T-cell (primary cell): ENCODE measurements around the gene OARD1. TPM values are rescaled to one million over a fixed set of nuclear protein-coding genes. Genes with fewer than 3 reads are reported as not detected.

Source experiments
- ATAC-seq, 4 experiments: fragments of 200-7000 bp in 3 of 4; fragments of 150-1000 bp in 1 of 4; cut with Tn5 transposase; replicated peaks in 1 of 4; 1 replicate in 3 of 4; 2 replicates in 1 of 4; pipeline ENCODE4 v1.10.0; 2021; ENCODE audit warnings: moderate library complexity in 3 of 4, mild to moderate bottlenecking in 2 of 4, moderate number of reproducible peaks in 1 of 4
- CTCF ChIA-PET, 2 donors: fragments of 300-600 bp; sonication (Branson Sonifier 250); formaldehyde crosslinking; loops; one replicate each; lab custom pipeline; 2022; ENCODE audit warnings: antibody characterized with exemption in 2 of 2; lab: Charles Lee
- POLR2A ChIA-PET, 2 donors: fragments of 300-600 bp; sonication (Branson Sonifier 250); formaldehyde crosslinking; loops; one replicate each; lab custom pipeline; 2022; ENCODE audit warnings: antibody characterized with exemption in 2 of 2; lab: Charles Lee
- DNase-seq, 35 experiments: peaks; one replicate each; pipeline versions ENCODE4 v3.0.0 to v3.0.0-alpha.2; 2013 to 2023
- H3K27ac ChIP-seq: one replicate; pipeline ENCODE4 v1.5.1; 2013; ENCODE audit warnings: low read length
- H3K27me3 ChIP-seq, 2 experiments: replicated peaks in 1 of 2; 1 replicate in 1 of 2; 2 replicates in 1 of 2; pipeline versions ENCODE4 v1.6.1 to v1.7.0; 2013; ENCODE audit warnings: low read length in 1 of 2, mixed read lengths in 1 of 2; ENCODE audit not compliant: control insufficient read depth in 2 of 2, insufficient read depth in 2 of 2; ENCODE audit errors: extremely low read depth in 1 of 2
- H3K36me3 ChIP-seq, 2 donors: 1 replicate in 1 of 2; 2 replicates in 1 of 2; pipeline versions ENCODE4 v1.6.1 to v1.7.0; 2013; ENCODE audit warnings: low read length in 1 of 2; ENCODE audit not compliant: control insufficient read depth in 2 of 2, insufficient read depth in 1 of 2; ENCODE audit errors: extremely low read depth in 1 of 2
- H3K4me1 ChIP-seq, 2 experiments: 1 replicate in 1 of 2; 2 replicates in 1 of 2; pipeline versions ENCODE4 v1.6.1 to v1.7.0; 2013; ENCODE audit warnings: low read length in 2 of 2, mixed read lengths in 1 of 2; ENCODE audit not compliant: insufficient read depth in 2 of 2, control insufficient read depth in 1 of 2; ENCODE audit errors: extremely low read depth in 1 of 2
- H3K4me3 ChIP-seq, 2 donors: 1 replicate in 1 of 2; 2 replicates in 1 of 2; pipeline versions ENCODE4 v1.5.1 to v1.7.0; 2013; ENCODE audit warnings: mild to moderate bottlenecking in 2 of 2, low read length in 1 of 2, moderate library complexity in 1 of 2; ENCODE audit not compliant: control insufficient read depth in 1 of 2; ENCODE audit errors: extremely low read depth in 1 of 2
- H3K9me3 ChIP-seq: 2 replicates; pipeline ENCODE4 v1.7.0; 2013
- H3K27ac Mint-ChIP-seq, 2 donors: one replicate each; pipeline ENCODE4 v1.8.0; 2020 to 2021; ENCODE audit warnings: mild to moderate bottlenecking in 2 of 2, mixed read lengths in 2 of 2
- H3K27me3 Mint-ChIP-seq, 2 donors: one replicate each; pipeline ENCODE4 v1.8.0; 2021 to 2022; ENCODE audit warnings: mixed read lengths in 2 of 2
- H3K36me3 Mint-ChIP-seq: one replicate; pipeline ENCODE4 v1.8.0; 2021; ENCODE audit warnings: mixed read lengths
- H3K4me1 Mint-ChIP-seq, 3 donors: one replicate each; pipeline ENCODE4 v1.8.0; 2020 to 2022; ENCODE audit warnings: mixed read lengths in 3 of 3, mild to moderate bottlenecking in 1 of 3
- H3K4me3 Mint-ChIP-seq, 3 donors: one replicate each; pipeline ENCODE4 v1.8.0; 2020 to 2022; ENCODE audit warnings: mild to moderate bottlenecking in 3 of 3, mixed read lengths in 3 of 3, moderate library complexity in 3 of 3
- H3K9me3 Mint-ChIP-seq, 3 donors: one replicate each; pipeline ENCODE4 v1.8.0; 2020 to 2022; ENCODE audit warnings: mixed read lengths in 3 of 3
- WGBS: methylation state at CpG from one replicate; pipeline ENCODE4 v1.1.5; 2013; ENCODE audit warnings: missing lambda C conversion rate; ENCODE audit not compliant: insufficient coverage; 5-methylcytosine and 5-hydroxymethylcytosine counted together
- total RNA-seq, 35 experiments: library from RNA in 6 of 35; stranded (reverse) in 6 of 35; fragments of 120-200 nt in 1 of 35; gene quantifications; one replicate each; pipeline versions ENCODE4 v1.2.1 to v1.2.4 and lab custom pipeline; 2013 to 2026

OARD1 gene
- total RNA-seq, 5 donors from 2014 or later (not counting 1 experiment from before 2014, with no cell fraction given) = 33.1 to 43.2 (median 39.4) TPM

DNA sequence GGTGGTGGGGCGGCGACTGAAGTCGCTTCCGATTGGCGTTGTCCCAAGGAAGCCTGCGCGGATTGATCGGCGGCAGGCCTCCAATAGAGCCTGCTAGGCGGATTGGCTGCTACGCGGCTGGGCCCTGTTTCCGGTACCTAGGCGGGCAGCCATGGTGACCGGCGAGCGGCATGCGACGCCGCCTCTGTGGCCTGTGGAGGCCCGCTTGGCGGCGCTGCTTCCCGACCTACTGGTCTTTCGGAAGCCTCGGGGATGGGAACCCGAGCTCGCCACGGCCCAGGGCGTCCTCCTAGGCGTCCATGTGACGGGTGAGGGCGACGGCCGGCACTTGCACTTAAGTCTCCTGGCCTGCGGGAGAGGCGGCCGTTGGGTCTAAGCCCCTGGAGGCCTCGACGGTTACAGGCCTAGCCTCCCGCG lies 28.7 kb upstream of the OARD1 start:
- peak in 1 of 4 experiments; percentile 93 for ATAC-seq
- WGBS = 95% methylated on average over 40 of the region's 42 CpGs
- H3K27me3 Mint-ChIP-seq = no peaks in the 10 kb centered on the region
- no peak overlapping the region for H3K27ac ChIP-seq
- POLR2A ChIA-PET = no interaction called here
- H3K36me3 Mint-ChIP-seq = peaks cover 45% of the 10 kb centered on the region
- H3K9me3 ChIP-seq = no peaks in the 10 kb centered on the region
- H3K4me1 Mint-ChIP-seq = peaks cover 13 to 15% (median 15%) of the 10 kb centered on the region in 3 donors
- H3K36me3 ChIP-seq = peaks cover 11 to 59% of the 10 kb centered on the region in 2 donors
- H3K9me3 Mint-ChIP-seq = no peaks in the 10 kb centered on the region
- H3K27ac Mint-ChIP-seq = no peak overlapping the region
- H3K27me3 ChIP-seq = no peaks in the 10 kb centered on the region
- H3K4me1 ChIP-seq = no peaks in the 10 kb centered on the region
- H3K4me3 Mint-ChIP-seq = peak overlapping the region in 2 of 3 donors; percentile 39 to 64
- CTCF ChIA-PET = no interaction called here
- H3K4me3 ChIP-seq = no peak overlapping the region
- peak in 9 of 35 experiments; percentile 13 to 44 (median 37) for DNase-seq

DNA sequence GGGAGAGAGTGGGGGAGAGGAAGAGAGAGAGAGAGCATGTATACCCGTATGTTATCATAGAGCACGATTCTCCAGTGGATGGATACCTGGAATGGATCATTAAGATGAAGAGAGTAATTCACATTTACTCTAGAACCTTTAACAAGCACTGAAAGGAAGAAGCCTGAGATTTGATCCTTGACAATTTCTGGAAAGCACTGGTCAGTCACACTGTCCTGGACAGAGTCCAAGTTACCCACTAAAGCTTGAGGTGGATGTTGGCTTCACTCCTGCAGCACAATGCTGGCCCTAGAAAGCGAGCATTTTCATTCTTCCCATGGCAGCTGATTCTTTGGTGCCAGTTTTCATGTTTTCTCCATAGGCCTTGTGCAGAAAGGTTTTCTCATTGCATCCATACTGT lies 26.2 kb upstream of the OARD1 start:
- no peaks in the 10 kb centered on the region for H3K9me3 ChIP-seq
- Mint-ChIP-seq H3K4me3 (no peak overlapping the region), H3K36me3 (peaks cover 61% of the 10 kb centered on the region), H3K27ac (no peak overlapping the region), H3K4me1 (peaks cover 17 to 20% (median 19%) of the 10 kb centered on the region in 3 donors), H3K9me3 (no peaks in the 10 kb centered on the region), H3K27me3 (no peaks in the 10 kb centered on the region)
- no peak for DNase-seq
- no peak for ATAC-seq
- H3K4me1 ChIP-seq = no peaks in the 10 kb centered on the region
- CTCF ChIA-PET = no interaction called here
- H3K36me3 ChIP-seq = peaks cover 11 to 84% of the 10 kb centered on the region in 2 donors
- no CpG with 5 or more reads among the region's 3 CpGs for WGBS
- H3K27me3 ChIP-seq = no peaks in the 10 kb centered on the region
- no peak overlapping the region for H3K4me3 ChIP-seq
- no peak overlapping the region for H3K27ac ChIP-seq
- POLR2A ChIA-PET = no interaction called here

DNA sequence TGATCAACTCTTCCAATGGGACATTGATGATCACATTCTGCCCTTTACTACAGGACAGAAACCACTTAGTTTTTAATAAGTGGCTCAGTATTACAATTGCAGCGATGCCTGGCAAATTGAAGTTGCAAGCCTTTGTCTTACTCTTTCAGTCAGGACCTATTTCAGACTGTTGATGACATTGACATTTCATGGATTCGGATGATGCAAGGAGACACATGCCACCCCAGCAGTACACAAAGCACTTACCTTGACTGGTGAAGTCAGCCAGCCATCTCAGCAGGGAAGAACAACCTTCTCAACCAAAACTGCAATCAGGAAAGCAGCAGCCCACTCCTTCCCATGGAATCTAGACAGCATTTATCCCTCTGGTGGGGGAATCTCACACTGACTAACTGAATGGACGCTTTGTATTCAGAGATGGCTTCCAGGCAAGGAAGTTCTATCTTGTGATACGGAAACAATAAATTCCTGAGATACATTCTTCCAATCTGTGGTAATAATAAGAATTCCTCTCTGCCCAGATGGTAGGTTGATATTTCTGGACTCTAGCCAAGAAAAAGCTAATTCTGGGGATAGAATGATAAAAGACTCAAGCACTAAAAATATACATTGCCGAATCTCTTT lies 25.4 kb upstream of the OARD1 start:
- H3K27me3 Mint-ChIP-seq = no peaks in the 10 kb centered on the region
- no peaks in the 10 kb centered on the region for H3K9me3 Mint-ChIP-seq
- CTCF ChIA-PET = no interaction called here
- peaks cover 17 to 20% (median 19%) of the 10 kb centered on the region in 3 donors for H3K4me1 Mint-ChIP-seq
- H3K27ac Mint-ChIP-seq = no peak overlapping the region
- Histone ChIP-seq H3K9me3 (no peaks in the 10 kb centered on the region), H3K27me3 (no peaks in the 10 kb centered on the region), H3K4me1 (no peaks in the 10 kb centered on the region), H3K4me3 (no peak overlapping the region), H3K27ac (no peak overlapping the region), H3K36me3 (peaks cover 15 to 92% of the 10 kb centered on the region in 2 donors)
- no peak for DNase-seq
- ATAC-seq = no peak
- 94% methylated on average over 2 of the region's 5 CpGs for WGBS
- H3K36me3 Mint-ChIP-seq = peaks cover 66% of the 10 kb centered on the region
- POLR2A ChIA-PET = no interaction called here
- H3K4me3 Mint-ChIP-seq = no peak overlapping the region

DNA sequence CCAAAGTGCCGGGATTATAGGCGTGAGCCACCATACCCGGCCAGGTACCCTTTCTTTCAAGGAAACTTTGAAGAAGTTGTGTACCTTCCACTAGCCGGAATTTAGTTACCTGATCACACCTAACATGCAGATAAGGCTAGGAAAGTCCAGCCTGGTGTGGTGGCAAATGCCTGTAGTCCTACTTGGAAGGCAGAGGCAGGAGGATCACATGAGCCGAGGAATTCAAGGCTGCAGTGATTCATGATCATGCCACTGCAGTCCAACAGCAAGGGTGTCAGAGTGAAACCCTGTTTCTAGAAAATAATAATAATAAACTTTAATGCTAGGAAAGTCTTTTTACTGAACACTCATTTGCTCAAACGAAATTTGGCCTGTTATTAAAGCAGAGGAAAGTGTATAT lies 21.6 kb upstream of the OARD1 start:
- ATAC-seq (no peak), DNase-seq (no peak)
- Histone ChIP-seq H3K4me3 (no peak overlapping the region), H3K9me3 (no peaks in the 10 kb centered on the region), H3K4me1 (no peaks in the 10 kb centered on the region), H3K36me3 (peaks cover 12 to 97% of the 10 kb centered on the region in 2 donors), H3K27ac (no peak overlapping the region), H3K27me3 (no peaks in the 10 kb centered on the region)
- Mint-ChIP-seq H3K36me3 (peaks cover 80% of the 10 kb centered on the region), H3K4me1 (peaks cover 8 to 11% (median 8%) of the 10 kb centered on the region in 3 donors), H3K9me3 (no peaks in the 10 kb centered on the region), H3K4me3 (no peak overlapping the region), H3K27me3 (no peaks in the 10 kb centered on the region), H3K27ac (no peak overlapping the region)
- POLR2A ChIA-PET = interaction anchor here in 1 of 2 donors (0.7 kb wide), 1 partner anchor 9 kb away, joined by 4 read pairs; no protein-coding TSS in a partner anchor
- CTCF ChIA-PET = interaction anchor here in 1 of 2 donors (1.2 kb wide), 1 partner anchor 9 kb away, joined by 4 read pairs; no protein-coding TSS in a partner anchor
- 100% methylated on average over 3 of the region's 6 CpGs for WGBS

DNA sequence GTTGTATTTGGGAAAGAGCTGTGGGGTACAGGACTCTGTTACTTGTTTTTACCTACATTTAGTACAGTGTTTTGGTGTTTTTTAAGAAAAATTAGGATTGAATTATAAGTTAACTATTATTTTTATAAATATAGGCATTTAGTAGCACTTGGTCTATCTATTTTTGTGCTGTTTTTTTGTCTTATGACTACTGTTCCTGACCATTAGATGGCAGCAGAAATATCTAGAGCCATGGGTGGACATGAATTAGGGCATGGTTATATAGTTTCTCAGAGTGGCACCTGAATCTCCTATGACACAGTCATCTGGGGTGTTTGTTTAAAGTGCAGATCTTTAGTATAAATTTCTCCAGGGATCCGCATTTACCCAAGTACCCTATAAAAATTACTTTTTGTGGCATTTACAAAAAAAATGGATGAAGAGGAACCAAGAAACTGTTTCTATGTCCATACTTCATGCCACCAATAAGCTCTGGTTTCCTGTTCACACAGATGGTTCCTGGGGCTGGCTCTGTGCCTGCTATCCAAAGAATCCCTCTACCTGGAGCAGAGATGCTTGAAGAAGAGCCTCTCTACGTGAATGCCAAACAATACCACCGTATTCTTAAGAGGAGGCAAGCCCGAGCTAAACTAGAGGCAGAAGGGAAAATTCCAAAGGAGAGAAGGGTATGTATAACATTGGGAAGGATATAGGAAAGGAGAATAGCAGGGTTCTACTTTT lies 20.4 kb upstream of the OARD1 start:
- H3K27ac Mint-ChIP-seq = no peak overlapping the region
- Histone ChIP-seq H3K4me1 (no peaks in the 10 kb centered on the region), H3K36me3 (peaks cover 9 to 94% of the 10 kb centered on the region in 2 donors), H3K27ac (no peak overlapping the region), H3K27me3 (no peaks in the 10 kb centered on the region), H3K9me3 (no peaks in the 10 kb centered on the region), H3K4me3 (no peak overlapping the region)
- ChIA-PET CTCF (interaction anchor here (0.5 to 1.7 kb wide), 6 partner anchors 10 to 589 kb away, joined by 3 to 5 read pairs (median 4); no protein-coding TSS in a partner anchor), POLR2A (interaction anchor here in 1 of 2 donors (0.6 kb wide), 1 partner anchor 1074 kb away, joined by 3 read pairs; no protein-coding TSS in a partner anchor)
- H3K9me3 Mint-ChIP-seq = no peaks in the 10 kb centered on the region
- no peak for DNase-seq
- 100% methylated on average over 2 of the region's 4 CpGs for WGBS
- H3K4me3 Mint-ChIP-seq = no peak overlapping the region
- H3K27me3 Mint-ChIP-seq = no peaks in the 10 kb centered on the region
- no peak for ATAC-seq
- peaks cover 71% of the 10 kb centered on the region for H3K36me3 Mint-ChIP-seq
- peaks cover 3 to 7% (median 4%) of the 10 kb centered on the region in 3 donors for H3K4me1 Mint-ChIP-seq

DNA sequence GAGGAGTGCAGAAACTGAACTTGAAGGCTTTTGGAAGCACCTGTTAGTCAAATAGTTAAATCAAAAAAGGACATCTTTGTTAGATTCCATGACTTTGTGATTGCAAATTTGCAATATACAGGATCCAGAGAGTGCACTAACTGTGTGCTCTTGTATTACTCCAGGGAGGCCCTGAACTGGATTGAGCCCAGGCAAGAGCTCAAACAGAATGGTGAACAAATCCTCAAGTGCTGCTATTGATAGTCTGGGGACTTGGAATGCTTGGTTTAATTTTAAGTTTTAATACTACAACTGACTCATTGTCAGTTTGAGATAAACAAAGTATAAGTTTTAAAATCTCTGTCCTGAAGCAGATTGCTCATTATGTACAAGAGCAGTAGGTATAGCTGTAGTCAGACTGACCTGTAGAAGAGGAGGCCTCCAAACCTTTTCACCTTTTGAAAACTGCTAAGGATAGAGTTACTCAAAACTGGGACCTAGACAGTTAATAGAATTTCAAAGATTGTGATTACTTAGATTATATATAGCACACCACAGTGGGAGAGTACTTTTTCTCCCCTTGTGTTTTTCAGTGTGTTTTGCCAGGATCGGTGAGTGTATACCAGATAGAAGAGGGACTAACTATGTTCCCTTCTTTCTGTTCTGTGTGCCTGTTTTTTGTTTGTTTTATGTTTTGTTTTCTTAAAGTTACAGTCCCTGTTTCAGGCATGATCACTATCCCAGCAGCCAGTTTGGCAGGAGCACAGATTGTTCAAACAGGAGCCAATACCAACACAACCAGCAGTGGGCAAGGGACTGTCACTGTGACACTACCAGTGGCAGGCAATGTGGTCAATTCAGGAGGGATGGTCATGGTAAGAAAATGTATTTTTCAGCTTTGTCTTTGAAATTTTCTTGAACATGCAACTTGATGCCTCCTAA lies 18.9 kb upstream of the OARD1 start:
- Mint-ChIP-seq H3K36me3 (peaks cover 62% of the 10 kb centered on the region), H3K4me3 (no peak overlapping the region), H3K4me1 (peaks cover 4 to 7% (median 5%) of the 10 kb centered on the region in 3 donors), H3K27ac (no peak overlapping the region), H3K27me3 (no peaks in the 10 kb centered on the region), H3K9me3 (no peaks in the 10 kb centered on the region)
- ATAC-seq = no peak
- WGBS = no CpG with 5 or more reads among the region's 1 CpG
- DNase-seq = no peak
- no peaks in the 10 kb centered on the region for H3K9me3 ChIP-seq
- no peaks in the 10 kb centered on the region for H3K4me1 ChIP-seq
- H3K4me3 ChIP-seq = no peak overlapping the region
- POLR2A ChIA-PET = no interaction called here
- no peak overlapping the region for H3K27ac ChIP-seq
- no peaks in the 10 kb centered on the region for H3K27me3 ChIP-seq
- H3K36me3 ChIP-seq = peaks cover 4 to 90% of the 10 kb centered on the region in 2 donors
- CTCF ChIA-PET = interaction anchor here (1.3 to 1.7 kb wide), 2 partner anchors 91 kb away, joined by 4 to 5 read pairs; no protein-coding TSS in a partner anchor
